Measurements from ENCODE around the gene ATF3.

Gene ATF3

DNA sequence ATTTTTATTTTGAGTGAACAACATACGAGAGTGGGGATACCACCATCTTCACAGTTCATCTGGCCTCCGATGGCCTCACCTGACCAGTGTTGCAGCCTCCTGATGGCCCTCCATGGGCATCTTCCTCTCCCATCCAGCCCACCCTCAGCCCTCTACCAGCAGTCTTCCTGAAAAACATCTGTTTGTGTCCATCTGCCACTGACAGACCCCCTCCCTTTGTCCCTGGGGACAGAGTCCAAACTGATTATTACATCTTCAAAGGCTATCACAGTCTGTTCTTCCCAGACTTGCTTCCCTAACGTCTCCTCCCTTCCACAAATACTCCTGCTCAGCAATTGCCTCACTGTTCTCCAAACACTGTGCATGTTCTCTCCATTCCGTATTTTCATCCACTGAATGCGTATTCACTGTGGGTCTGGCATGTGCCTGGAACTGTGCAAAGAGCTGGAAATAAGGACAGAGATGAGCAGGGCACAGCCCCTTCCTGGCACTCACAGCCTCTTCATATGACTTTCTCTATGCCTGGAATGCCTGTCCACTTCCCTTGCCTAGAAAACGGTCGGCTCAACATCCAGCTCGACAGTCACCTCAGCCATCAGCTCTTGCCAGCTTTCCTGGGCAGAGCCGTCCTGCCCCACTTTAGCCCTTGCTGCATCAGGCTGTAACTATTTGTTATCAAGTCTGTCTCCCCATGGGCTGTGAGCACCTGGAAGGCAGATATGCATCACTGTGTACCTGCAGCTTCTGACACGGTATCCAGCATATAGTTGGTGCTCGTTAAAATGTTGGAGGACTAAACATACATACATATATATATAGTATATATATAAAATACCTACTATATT, 8.3 kb upstream of the ATF3 start:
- Histone ChIP-seq H3K4me1 (ENCODE audit: insufficient read depth, low read length, poor library complexity, severe bottlenecking) (peaks cover 13% of the 10 kb centered on the region), H3K4me3 (ENCODE audit: low read length, poor library complexity, severe bottlenecking) (no peak overlapping the region), H3K4me2 (ENCODE audit: low read depth, low read length, poor library complexity, severe bottlenecking) (no peak overlapping the region), H3K27me3 (ENCODE audit: insufficient read depth, low read length, poor library complexity, severe bottlenecking) (peaks cover 5% of the 10 kb centered on the region), H3K79me2 (ENCODE audit: insufficient read depth, low read length) (no peaks in the 10 kb centered on the region), H4K20me1 (ENCODE audit: insufficient read depth, low read length, poor library complexity, severe bottlenecking) (no peaks in the 10 kb centered on the region), H3K36me3 (ENCODE audit: insufficient read depth, low read length) (no peaks in the 10 kb centered on the region), H3F3A (ENCODE audit: low read depth) (no peaks in the 10 kb centered on the region), H3K9ac (ENCODE audit: low read depth, low read length, poor library complexity, severe bottlenecking) (no peak overlapping the region), H3K9me3 (ENCODE audit: insufficient read depth, low read depth, low read length) (no peaks in the 10 kb centered on the region), H3K9me2 (replicated peaks; ENCODE audit: low read depth, low read length) (no peaks in the 10 kb centered on the region), H2AFZ (ENCODE audit: low read length) (no peak overlapping the region)
- no peak for TF ChIP-seq EZH2phosphoT487 (IDR thresholded peaks at IDR 0.05; ENCODE audit: borderline replicate concordance)
- TF ChIP-seq, protein P1, sequence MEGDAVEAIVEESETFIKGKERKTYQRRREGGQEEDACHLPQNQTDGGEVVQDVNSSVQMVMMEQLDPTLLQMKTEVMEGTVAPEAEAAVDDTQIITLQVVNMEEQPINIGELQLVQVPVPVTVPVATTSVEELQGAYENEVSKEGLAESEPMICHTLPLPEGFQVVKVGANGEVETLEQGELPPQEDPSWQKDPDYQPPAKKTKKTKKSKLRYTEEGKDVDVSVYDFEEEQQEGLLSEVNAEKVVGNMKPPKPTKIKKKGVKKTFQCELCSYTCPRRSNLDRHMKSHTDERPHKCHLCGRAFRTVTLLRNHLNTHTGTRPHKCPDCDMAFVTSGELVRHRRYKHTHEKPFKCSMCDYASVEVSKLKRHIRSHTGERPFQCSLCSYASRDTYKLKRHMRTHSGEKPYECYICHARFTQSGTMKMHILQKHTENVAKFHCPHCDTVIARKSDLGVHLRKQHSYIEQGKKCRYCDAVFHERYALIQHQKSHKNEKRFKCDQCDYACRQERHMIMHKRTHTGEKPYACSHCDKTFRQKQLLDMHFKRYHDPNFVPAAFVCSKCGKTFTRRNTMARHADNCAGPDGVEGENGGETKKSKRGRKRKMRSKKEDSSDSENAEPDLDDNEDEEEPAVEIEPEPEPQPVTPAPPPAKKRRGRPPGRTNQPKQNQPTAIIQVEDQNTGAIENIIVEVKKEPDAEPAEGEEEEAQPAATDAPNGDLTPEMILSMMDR (conservative IDR thresholded peaks at IDR 0.05; ENCODE audit: low read length): no peak

DNA sequence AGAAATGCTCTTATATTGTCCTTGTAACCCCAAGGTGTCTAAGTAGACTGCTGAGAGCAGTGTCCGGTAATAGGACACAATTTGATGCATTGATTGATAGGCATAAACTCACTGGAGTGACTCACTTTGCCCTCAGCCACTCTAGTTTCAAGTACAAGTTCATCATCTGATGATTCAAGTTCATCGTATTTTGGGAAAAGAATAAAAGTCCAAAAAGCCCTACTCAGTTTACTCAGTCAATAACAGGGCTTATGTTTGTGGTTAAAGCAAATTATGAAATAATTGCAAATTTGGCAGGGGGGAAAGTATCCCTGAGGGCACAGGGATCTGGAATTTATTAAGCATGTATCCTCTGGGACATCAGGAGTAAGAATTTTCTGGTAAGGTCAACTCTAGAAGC, 7.6 kb upstream of the ATF3 start:
- no peak overlapping the region for H2AFZ ChIP-seq (ENCODE audit: low read length)
- H3K4me3 ChIP-seq (ENCODE audit: low read length, poor library complexity, severe bottlenecking): no peak overlapping the region
- peaks cover 9% of the 10 kb centered on the region for H3K4me1 ChIP-seq (ENCODE audit: insufficient read depth, low read length, poor library complexity, severe bottlenecking)
- no peaks in the 10 kb centered on the region for H3K79me2 ChIP-seq (ENCODE audit: insufficient read depth, low read length)
- H3K36me3 ChIP-seq (ENCODE audit: insufficient read depth, low read length): no peaks in the 10 kb centered on the region
- TF ChIP-seq, protein P1 (conservative IDR thresholded peaks at IDR 0.05; ENCODE audit: low read length): no peak
- no peak for TF ChIP-seq EZH2phosphoT487 (IDR thresholded peaks at IDR 0.05; ENCODE audit: borderline replicate concordance)
- no peaks in the 10 kb centered on the region for H3K9me3 ChIP-seq (ENCODE audit: insufficient read depth, low read depth, low read length)
- peaks cover 5% of the 10 kb centered on the region for H3K27me3 ChIP-seq (ENCODE audit: insufficient read depth, low read length, poor library complexity, severe bottlenecking)
- H4K20me1 ChIP-seq (ENCODE audit: insufficient read depth, low read length, poor library complexity, severe bottlenecking): no peaks in the 10 kb centered on the region
- no peaks in the 10 kb centered on the region for H3K9me2 ChIP-seq (replicated peaks; ENCODE audit: low read depth, low read length)
- H3F3A ChIP-seq (ENCODE audit: low read depth): no peaks in the 10 kb centered on the region
- no peak overlapping the region for H3K4me2 ChIP-seq (ENCODE audit: low read depth, low read length, poor library complexity, severe bottlenecking)
- H3K9ac ChIP-seq (ENCODE audit: low read depth, low read length, poor library complexity, severe bottlenecking): no peak overlapping the region

DNA sequence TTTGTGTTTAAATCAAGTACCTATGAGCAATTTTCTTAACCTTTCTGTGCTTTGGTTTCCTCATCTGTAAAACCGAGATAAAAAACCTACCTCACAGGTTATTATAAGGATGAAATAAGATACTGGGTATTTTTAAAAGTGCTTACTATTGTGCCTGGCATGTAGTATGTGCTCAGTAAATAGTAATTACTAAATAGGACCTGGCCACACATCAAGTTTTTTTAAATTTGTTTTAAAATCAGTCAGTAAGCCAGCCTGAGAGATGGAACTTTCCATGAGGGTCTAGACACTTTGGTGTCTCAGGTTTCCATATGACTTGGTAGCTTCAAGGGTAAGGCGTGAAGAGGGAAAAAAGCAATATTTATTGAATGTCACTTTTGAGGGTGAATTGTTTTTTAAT, 7.0 kb upstream of the ATF3 start:
- Histone ChIP-seq H3K27me3 (ENCODE audit: insufficient read depth, low read length, poor library complexity, severe bottlenecking) (peaks cover 5% of the 10 kb centered on the region), H3K36me3 (ENCODE audit: insufficient read depth, low read length) (no peaks in the 10 kb centered on the region), H3K9ac (ENCODE audit: low read depth, low read length, poor library complexity, severe bottlenecking) (no peak overlapping the region), H3F3A (ENCODE audit: low read depth) (no peaks in the 10 kb centered on the region), H3K4me2 (ENCODE audit: low read depth, low read length, poor library complexity, severe bottlenecking) (no peak overlapping the region), H3K79me2 (ENCODE audit: insufficient read depth, low read length) (no peaks in the 10 kb centered on the region), H3K9me3 (ENCODE audit: insufficient read depth, low read depth, low read length) (no peaks in the 10 kb centered on the region), H3K9me2 (replicated peaks; ENCODE audit: low read depth, low read length) (no peaks in the 10 kb centered on the region), H3K4me3 (ENCODE audit: low read length, poor library complexity, severe bottlenecking) (no peak overlapping the region), H3K4me1 (ENCODE audit: insufficient read depth, low read length, poor library complexity, severe bottlenecking) (peaks cover 3% of the 10 kb centered on the region), H2AFZ (ENCODE audit: low read length) (no peak overlapping the region), H4K20me1 (ENCODE audit: insufficient read depth, low read length, poor library complexity, severe bottlenecking) (no peaks in the 10 kb centered on the region)
- no peak for TF ChIP-seq EZH2phosphoT487 (IDR thresholded peaks at IDR 0.05; ENCODE audit: borderline replicate concordance)
- TF ChIP-seq, protein P1 (conservative IDR thresholded peaks at IDR 0.05; ENCODE audit: low read length): no peak

Data from Loucy (cell line).